HEK293 (cell line): ENCODE data around the gene HNRNPL.

Experiments used
- AEBP2 ChIP-seq: fragments of 450-650 bp; formaldehyde crosslinking; IDR thresholded peaks from 2 replicates; pipeline ENCODE4 v1.5.1; 2016; ENCODE audit warnings: missing biosample characterization, missing genetic modification characterization, borderline replicate concordance
- EGR2 ChIP-seq: fragments of 450-650 bp; formaldehyde crosslinking; IDR thresholded peaks from 2 replicates; pipeline ENCODE4 v1.5.1; 2016; ENCODE audit warnings: low read depth, missing biosample characterization, missing genetic modification characterization
- GFI1B ChIP-seq: fragments of 450-650 bp; formaldehyde crosslinking; IDR thresholded peaks from 2 replicates; pipeline ENCODE4 v1.5.1; 2016; ENCODE audit warnings: missing biosample characterization, missing genetic modification characterization
- MEIS1 ChIP-seq: sonication (generic); formaldehyde crosslinking; IDR thresholded peaks from 2 replicates; pipeline ENCODE4 v1.8.1; 2022; ENCODE audit warnings: missing genetic modification reagents, mild to moderate bottlenecking, borderline replicate concordance
- OVOL3 ChIP-seq: fragments of 450-650 bp; formaldehyde crosslinking; IDR thresholded peaks from 2 replicates; pipeline ENCODE4 v1.5.1; 2016; ENCODE audit warnings: missing biosample characterization, missing genetic modification characterization
- PRDM1 ChIP-seq: fragments of 450-650 bp; formaldehyde crosslinking; IDR thresholded peaks from 2 replicates; pipeline ENCODE4; 2016; ENCODE audit warnings: missing biosample characterization, missing genetic modification characterization
- PRDM4 ChIP-seq: fragments of 450-650 bp; formaldehyde crosslinking; IDR thresholded peaks from 2 replicates; pipeline ENCODE4 v1.5.1; 2017; ENCODE audit warnings: missing biosample characterization, missing genetic modification characterization
- TCF7L2 ChIP-seq: IDR thresholded peaks from 2 replicates; pipeline ENCODE4 v1.6.1; 2011; ENCODE audit warnings: low read depth, mild to moderate bottlenecking, inconsistent platforms, low read length, moderate library complexity, borderline replicate concordance
- TSHZ1 ChIP-seq: fragments of 450-650 bp; formaldehyde crosslinking; IDR thresholded peaks from 2 replicates; pipeline ENCODE4 v1.5.1; 2016; ENCODE audit warnings: missing biosample characterization, missing genetic modification characterization, borderline replicate concordance
- ZBTB21 ChIP-seq: fragments of 450-650 bp; formaldehyde crosslinking; IDR thresholded peaks from 2 replicates; pipeline ENCODE4 v1.5.1; 2017; ENCODE audit warnings: missing biosample characterization, missing genetic modification characterization
- ZFP3 ChIP-seq: fragments of 450-650 bp; formaldehyde crosslinking; IDR thresholded peaks from 2 replicates; pipeline ENCODE4 v1.5.1; 2016; ENCODE audit warnings: low read depth, missing biosample characterization, missing genetic modification characterization
- ZNF132 ChIP-seq: fragments of 450-650 bp; formaldehyde crosslinking; IDR thresholded peaks from 2 replicates; pipeline ENCODE4 v1.5.1; 2017; ENCODE audit warnings: missing biosample characterization, missing genetic modification characterization, borderline replicate concordance
- ZNF2 ChIP-seq: fragments of 450-650 bp; formaldehyde crosslinking; IDR thresholded peaks from 2 replicates; pipeline ENCODE4 v1.5.1; 2016; ENCODE audit warnings: missing biosample characterization, missing genetic modification characterization
- ZNF274 ChIP-seq, 2 experiments: fragments of 200-500 bp in 1 of 2; fragments of 450-650 bp in 1 of 2; sonication (Bioruptor generic) in 1 of 2; formaldehyde crosslinking in 1 of 2; IDR thresholded peaks; 2 replicates each; pipeline versions ENCODE4 v1.5.1 to v1.6.1; 2014 to 2016; ENCODE audit warnings: borderline replicate concordance in 1 of 2, inconsistent platforms in 1 of 2, low read length in 1 of 2, missing biosample characterization in 1 of 2, missing genetic modification characterization in 1 of 2
- ZNF324 ChIP-seq: fragments of 450-650 bp; formaldehyde crosslinking; IDR thresholded peaks from 2 replicates; pipeline ENCODE4 v1.5.1; 2016; ENCODE audit warnings: missing biosample characterization, missing genetic modification characterization
- ZNF366 ChIP-seq: fragments of 450-650 bp; formaldehyde crosslinking; conservative IDR thresholded peaks from 2 replicates; pipeline ENCODE4 v1.5.1; 2016; ENCODE audit warnings: missing biosample characterization, missing genetic modification characterization
- ZNF626 ChIP-seq: fragments of 450-650 bp; sonication (Bioruptor Pico); formaldehyde crosslinking; IDR thresholded peaks from 2 replicates; pipeline ENCODE4 v1.5.1; 2018; ENCODE audit warnings: missing biosample characterization, missing genetic modification characterization, inconsistent platforms
- ZNF76 ChIP-seq: fragments of 450-650 bp; formaldehyde crosslinking; IDR thresholded peaks from 2 replicates; pipeline ENCODE4; 2016; ENCODE audit warnings: low read depth, missing biosample characterization, missing genetic modification characterization, borderline replicate concordance
- ZSCAN30 ChIP-seq: fragments of 450-650 bp; IDR thresholded peaks from 2 replicates; pipeline ENCODE4 v1.5.1; 2018; ENCODE audit warnings: missing biosample characterization, mild to moderate bottlenecking, missing genetic modification characterization, moderate library complexity
- TF ChIP-seq, protein P1 (sequence below): fragments of 450-650 bp; formaldehyde crosslinking; IDR thresholded peaks from 2 replicates; pipeline ENCODE4 v1.5.1; 2017; ENCODE audit warnings: missing biosample characterization, missing genetic modification characterization
- TF ChIP-seq, protein P2 (sequence below): fragments of 450-650 bp; formaldehyde crosslinking; optimal IDR thresholded peaks from 2 replicates; pipeline ENCODE3; 2016; ENCODE audit warnings: missing biosample characterization, mild to moderate bottlenecking, missing genetic modification characterization
- TF ChIP-seq, protein P3 (sequence below): fragments of 450-650 bp; formaldehyde crosslinking; IDR thresholded peaks from 2 replicates; pipeline ENCODE4 v1.5.1; 2016; ENCODE audit warnings: missing biosample characterization, missing genetic modification characterization
- TF ChIP-seq, protein P4 (sequence below): fragments of 450-650 bp; formaldehyde crosslinking; IDR thresholded peaks from 2 replicates; pipeline ENCODE4 v1.5.1; 2017; ENCODE audit warnings: missing biosample characterization, missing genetic modification characterization

Gene HNRNPL

DNA sequence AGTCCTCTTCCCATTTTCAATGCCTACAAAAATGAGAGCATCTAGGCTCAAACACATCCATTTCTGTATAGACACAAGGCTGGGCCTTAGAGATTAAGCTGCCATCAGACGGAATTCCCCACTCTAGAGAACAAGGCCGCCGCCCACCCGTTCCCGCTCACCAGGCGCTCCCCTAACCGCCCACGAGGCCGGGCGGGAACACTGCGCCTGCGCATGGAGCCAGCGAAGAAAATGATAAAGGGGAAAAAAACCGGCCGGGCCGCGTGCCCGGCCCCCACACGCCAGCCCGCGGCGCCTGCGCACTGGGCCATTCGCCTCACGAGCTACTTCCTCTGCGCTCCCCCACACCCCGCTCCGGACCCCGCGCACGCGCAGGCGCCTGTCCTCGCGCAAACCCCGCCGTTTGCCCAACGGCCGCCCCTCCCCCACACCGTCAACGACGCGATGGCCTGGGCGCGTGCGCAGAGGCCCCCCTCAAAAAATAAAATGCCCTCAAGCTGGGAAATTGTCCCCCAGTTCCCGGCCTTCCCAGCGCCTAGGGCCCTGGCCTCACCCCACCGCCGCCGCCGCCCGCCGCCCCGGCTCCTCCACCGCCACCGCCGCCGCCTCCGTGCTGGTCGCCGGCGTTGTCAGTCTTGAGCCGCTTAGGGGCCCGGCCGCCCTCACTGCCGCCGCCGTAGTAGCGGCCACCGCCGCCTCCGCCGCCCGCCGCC, 483 bp downstream of the HNRNPL start (continued):
- TF ChIP-seq ZNF2 (tag by site-specific recombination) (no peak; the same call in 1 of the 2 replicates), TCF7L2 (no peak), OVOL3 (tag by site-specific recombination) (no peak), ZNF132 (tag by site-specific recombination) (no peak), GFI1B (tag by site-specific recombination) (no peak), TSHZ1 (no peak; the same call in 1 of the 2 replicates), ZNF626 (tag by site-specific recombination) (no peak), MEIS1 (CRISPR knock-in tag) (no peak), AEBP2 (no peak), ZNF76 (tag by site-specific recombination) (no peak; the same call in 1 of the 2 replicates), PRDM1 (no peak), ZBTB21 (tag by site-specific recombination) (peak; percentile 52; the same call in 1 of the 2 replicates), ZFP3 (tag by site-specific recombination) (no peak), PRDM4 (peak; percentile 72), EGR2 (tag by site-specific recombination) (peak; percentile 97), ZNF366 (tag by site-specific recombination) (peak; percentile 42), ZNF324 (tag by site-specific recombination) (no peak; the same call in 1 of the 2 replicates), ZSCAN30 (peak; percentile 98), ZNF274 (IDR thresholded peaks at IDR 0.05; ENCODE audit: low read length) (no peak), ZNF274 (tag by site-specific recombination; IDR thresholded peaks at IDR 0.05; ENCODE audit: borderline replicate concordance) (no peak)
- TF ChIP-seq, protein P1, sequence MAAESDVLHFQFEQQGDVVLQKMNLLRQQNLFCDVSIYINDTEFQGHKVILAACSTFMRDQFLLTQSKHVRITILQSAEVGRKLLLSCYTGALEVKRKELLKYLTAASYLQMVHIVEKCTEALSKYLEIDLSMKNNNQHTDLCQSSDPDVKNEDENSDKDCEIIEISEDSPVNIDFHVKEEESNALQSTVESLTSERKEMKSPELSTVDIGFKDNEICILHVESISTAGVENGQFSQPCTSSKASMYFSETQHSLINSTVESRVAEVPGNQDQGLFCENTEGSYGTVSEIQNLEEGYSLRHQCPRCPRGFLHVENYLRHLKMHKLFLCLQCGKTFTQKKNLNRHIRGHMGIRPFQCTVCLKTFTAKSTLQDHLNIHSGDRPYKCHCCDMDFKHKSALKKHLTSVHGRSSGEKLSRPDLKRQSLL, result peak; percentile 29; the same call in 1 of the 2 replicates
- TF ChIP-seq, protein P2, sequence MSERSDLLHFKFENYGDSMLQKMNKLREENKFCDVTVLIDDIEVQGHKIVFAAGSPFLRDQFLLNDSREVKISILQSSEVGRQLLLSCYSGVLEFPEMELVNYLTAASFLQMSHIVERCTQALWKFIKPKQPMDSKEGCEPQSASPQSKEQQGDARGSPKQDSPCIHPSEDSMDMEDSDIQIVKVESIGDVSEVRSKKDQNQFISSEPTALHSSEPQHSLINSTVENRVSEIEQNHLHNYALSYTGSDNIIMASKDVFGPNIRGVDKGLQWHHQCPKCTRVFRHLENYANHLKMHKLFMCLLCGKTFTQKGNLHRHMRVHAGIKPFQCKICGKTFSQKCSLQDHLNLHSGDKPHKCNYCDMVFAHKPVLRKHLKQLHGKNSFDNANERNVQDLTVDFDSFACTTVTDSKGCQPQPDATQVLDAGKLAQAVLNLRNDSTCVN (tag by site-specific recombination), result peak; percentile 99
- TF ChIP-seq, protein P3, sequence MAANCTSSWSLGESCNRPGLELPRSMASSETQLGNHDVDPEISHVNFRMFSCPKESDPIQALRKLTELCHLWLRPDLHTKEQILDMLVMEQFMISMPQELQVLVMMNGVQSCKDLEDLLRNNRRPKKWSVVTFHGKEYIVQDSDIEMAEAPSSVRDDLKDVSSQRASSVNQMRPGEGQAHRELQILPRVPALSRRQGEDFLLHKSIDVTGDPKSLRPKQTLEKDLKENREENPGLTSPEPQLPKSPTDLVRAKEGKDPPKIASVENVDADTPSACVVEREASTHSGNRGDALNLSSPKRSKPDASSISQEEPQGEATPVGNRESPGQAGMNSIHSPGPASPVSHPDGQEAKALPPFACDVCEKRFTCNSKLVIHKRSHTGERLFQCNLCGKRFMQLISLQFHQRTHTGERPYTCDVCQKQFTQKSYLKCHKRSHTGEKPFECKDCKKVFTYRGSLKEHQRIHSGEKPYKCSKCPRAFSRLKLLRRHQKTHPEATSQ (tag by site-specific recombination), result peak; percentile 96
- TF ChIP-seq, protein P4, sequence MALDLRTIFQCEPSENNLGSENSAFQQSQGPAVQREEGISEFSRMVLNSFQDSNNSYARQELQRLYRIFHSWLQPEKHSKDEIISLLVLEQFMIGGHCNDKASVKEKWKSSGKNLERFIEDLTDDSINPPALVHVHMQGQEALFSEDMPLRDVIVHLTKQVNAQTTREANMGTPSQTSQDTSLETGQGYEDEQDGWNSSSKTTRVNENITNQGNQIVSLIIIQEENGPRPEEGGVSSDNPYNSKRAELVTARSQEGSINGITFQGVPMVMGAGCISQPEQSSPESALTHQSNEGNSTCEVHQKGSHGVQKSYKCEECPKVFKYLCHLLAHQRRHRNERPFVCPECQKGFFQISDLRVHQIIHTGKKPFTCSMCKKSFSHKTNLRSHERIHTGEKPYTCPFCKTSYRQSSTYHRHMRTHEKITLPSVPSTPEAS (tag by site-specific recombination), result no peak
